AG09309 (cell line): ENCODE results near the gene F13B.

Source experiments
- DNase-seq: peaks from one replicate; pipeline ENCODE4 v3.0.0-alpha.2; 2010; ENCODE audit warnings: low read depth
- H3K4me3 ChIP-seq: 2 replicates; pipeline ENCODE4 v1.5.1; 2011; ENCODE audit warnings: mild to moderate bottlenecking, low read depth, low read length, moderate library complexity; ENCODE audit not compliant: control insufficient read depth
- TF ChIP-seq, protein P1 (sequence below): IDR thresholded peaks from 2 replicates; pipeline ENCODE4 v1.5.1; 2011; ENCODE audit warnings: mild to moderate bottlenecking, low read depth, low read length, inconsistent platforms; ENCODE audit not compliant: insufficient read depth, control insufficient read depth; ENCODE audit errors: missing control alignments

The F13B gene, protein sequence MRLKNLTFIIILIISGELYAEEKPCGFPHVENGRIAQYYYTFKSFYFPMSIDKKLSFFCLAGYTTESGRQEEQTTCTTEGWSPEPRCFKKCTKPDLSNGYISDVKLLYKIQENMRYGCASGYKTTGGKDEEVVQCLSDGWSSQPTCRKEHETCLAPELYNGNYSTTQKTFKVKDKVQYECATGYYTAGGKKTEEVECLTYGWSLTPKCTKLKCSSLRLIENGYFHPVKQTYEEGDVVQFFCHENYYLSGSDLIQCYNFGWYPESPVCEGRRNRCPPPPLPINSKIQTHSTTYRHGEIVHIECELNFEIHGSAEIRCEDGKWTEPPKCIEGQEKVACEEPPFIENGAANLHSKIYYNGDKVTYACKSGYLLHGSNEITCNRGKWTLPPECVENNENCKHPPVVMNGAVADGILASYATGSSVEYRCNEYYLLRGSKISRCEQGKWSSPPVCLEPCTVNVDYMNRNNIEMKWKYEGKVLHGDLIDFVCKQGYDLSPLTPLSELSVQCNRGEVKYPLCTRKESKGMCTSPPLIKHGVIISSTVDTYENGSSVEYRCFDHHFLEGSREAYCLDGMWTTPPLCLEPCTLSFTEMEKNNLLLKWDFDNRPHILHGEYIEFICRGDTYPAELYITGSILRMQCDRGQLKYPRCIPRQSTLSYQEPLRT

DNA sequence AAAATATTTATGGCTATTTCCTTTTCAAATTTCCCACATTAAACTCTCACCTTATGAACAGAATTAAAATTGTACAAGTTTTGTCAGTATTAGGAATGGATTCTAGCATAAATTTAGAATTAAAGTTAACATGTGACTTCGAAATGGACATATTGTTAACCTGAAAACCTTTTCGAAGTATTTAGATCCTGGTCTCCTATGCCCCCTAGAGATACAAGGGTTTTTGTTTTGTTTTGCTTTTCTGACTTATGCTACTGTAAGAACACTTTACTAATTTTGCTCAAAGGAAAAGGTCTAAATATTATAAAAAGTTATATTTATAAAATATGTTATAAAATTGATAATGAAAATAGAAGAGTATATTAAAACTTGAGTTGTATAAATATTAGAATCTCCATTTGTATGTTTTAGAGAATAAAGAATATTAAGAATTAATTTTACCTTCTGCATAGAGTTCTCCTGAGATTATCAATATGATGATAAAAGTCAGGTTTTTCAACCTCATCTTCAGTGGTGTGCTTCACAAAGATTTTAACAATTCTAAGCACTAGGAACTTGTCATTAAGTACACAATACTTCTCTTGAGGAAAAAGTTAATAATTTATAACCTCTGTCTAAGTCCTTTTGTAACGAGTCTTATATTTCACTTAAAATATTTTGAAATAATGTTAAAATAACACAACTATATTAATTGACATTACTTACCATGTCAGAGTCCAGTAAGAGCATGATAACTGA is at the start of gene F13B:
F13B (minus strand) TSS at position 542 of the 738 bp plus-strand sequence; CDS start at position 505, 37 bp downstream.
- TF ChIP-seq, protein P1, sequence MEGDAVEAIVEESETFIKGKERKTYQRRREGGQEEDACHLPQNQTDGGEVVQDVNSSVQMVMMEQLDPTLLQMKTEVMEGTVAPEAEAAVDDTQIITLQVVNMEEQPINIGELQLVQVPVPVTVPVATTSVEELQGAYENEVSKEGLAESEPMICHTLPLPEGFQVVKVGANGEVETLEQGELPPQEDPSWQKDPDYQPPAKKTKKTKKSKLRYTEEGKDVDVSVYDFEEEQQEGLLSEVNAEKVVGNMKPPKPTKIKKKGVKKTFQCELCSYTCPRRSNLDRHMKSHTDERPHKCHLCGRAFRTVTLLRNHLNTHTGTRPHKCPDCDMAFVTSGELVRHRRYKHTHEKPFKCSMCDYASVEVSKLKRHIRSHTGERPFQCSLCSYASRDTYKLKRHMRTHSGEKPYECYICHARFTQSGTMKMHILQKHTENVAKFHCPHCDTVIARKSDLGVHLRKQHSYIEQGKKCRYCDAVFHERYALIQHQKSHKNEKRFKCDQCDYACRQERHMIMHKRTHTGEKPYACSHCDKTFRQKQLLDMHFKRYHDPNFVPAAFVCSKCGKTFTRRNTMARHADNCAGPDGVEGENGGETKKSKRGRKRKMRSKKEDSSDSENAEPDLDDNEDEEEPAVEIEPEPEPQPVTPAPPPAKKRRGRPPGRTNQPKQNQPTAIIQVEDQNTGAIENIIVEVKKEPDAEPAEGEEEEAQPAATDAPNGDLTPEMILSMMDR, result peak; percentile 5
- no peak within 1 kb of the TSS for H3K4me3 ChIP-seq
- no peak for DNase-seq

DNA sequence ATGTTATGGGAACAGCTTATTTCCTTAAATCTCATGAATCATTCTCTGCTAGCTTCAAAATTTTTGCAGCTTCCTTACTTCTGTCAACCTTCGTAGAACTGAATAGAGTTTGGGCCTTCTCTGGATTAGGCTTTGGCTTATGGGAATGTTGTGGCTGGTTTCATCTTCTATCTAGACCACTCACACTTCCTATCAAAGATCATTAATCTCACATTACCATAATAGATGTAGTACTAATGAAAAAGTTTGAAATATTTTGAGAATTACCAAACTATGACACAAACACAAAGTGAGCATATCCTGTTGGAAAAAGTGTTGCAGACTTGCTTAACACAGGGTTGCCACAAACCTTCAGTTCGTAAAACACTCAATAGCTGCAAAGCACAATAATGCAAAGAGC is 49.1 kb upstream of the F13B start:
- no peak overlapping the region for H3K4me3 ChIP-seq
- DNase-seq, result no peak
- TF ChIP-seq, protein P1, result no peak

DNA sequence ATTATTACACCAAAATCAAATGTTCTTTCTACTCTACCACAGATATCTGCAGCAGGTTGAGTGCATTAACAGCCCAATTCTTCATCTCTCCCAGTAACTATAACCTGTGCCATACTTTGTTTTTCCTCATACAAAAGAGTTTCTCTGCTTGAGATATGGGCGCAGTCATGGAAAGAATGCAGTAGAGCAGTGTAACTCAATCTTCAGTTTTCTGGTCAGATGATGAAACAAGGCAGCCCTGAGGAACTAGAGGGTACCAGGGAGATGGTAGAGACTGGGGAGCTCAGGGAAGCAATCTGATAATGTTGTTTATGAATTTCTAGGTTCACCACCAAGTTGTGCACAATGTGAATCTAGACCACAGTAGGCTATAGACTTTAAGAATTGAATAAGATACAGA is 39.8 kb upstream of the F13B start:
- TF ChIP-seq, protein P1, result no peak
- H3K4me3 ChIP-seq, result no peak overlapping the region
- no peak for DNase-seq

DNA sequence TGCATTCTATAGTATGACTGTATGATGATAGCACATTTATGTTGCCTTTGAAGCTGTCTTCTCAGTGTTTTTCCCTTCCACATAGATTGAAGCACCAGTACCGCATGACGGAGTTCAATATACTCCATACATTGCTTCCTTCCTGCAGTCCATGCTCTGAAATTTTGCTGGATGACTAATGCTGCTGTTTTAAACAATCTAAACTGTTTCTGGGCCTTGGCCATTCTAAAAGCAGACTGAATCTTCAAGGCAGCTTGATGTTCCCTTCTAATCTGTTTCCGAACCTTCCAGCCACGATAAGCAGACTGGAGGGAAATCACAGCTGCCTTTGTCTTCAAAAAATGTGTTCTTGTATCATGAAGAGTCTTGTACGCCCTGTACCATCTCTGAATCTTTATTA is 36.2 kb upstream of the F13B start:
- TF ChIP-seq, protein P1, result no peak
- no peak for DNase-seq
- no peak overlapping the region for H3K4me3 ChIP-seq

DNA sequence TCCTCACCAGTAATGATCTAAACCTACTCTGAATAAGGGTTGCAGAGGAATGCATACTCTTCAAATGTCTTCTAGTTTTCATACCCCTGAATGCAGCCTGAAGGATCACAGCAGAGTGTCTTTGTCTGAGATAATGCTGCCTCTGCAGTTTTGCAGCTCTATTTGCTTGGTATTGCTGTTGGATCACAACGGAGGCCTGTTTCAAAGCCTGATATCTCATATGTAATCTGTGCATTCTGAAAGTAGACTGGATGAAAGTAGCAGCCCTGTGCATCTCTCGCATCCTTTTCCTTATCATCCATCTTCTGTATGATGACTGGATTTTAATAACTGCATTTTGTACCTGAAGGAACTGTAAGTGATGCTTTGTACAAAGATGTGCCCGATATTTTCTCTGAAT is 34.9 kb upstream of the F13B start:
- no peak overlapping the region for H3K4me3 ChIP-seq
- DNase-seq, result no peak
- TF ChIP-seq, protein P1, result no peak

DNA sequence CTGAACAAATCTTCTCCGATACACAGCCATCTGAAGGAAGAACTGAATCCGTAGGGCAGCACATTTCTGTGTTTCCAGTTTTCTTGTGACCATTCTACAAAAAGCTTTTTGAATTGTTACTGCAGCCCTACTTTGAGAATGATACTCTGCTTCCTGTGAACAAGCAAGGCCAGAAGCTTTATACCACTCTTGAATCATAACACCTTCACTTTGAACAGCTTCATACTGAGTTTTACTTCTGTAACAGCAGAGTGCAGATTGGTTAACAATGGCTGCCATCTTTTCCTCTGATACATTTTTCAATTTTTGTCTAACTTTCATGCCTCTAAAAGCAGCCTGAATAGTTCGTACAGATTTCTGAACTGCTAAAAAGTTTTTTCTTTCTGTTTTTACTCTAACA is 33.6 kb upstream of the F13B start:
- no peak overlapping the region for H3K4me3 ChIP-seq
- TF ChIP-seq, protein P1, result no peak
- no peak for DNase-seq
